ENCODE measurements around the gene BCL2L11.

GRCh38 chr2:111139637-111140317 is 19.1 kb downstream of the BCL2L11 start:
- TF ChIP-seq CTCF (IDR thresholded peaks at IDR 0.05), result no peak
- TF ChIP-seq POLR2A (IDR thresholded peaks at IDR 0.05), result no peak

All from heart left ventricle (tissue), 13 donors.